HepG2 (cell line): Measurements from ENCODE around the gene ATP13A3.

Experiments
- ESRRA ChIP-seq: sonication (generic); formaldehyde crosslinking; IDR thresholded peaks from 2 replicates; pipeline ENCODE4 v1.5.1; 2020; ENCODE audit warnings: mild to moderate bottlenecking, low read depth, missing genetic modification reagents
- KLF16 ChIP-seq, 2 experiments: sonication (generic) in 1 of 2; formaldehyde crosslinking in 1 of 2; IDR thresholded peaks; 2 replicates each; pipeline versions ENCODE4 v1.6.1 to v1.8.0; 2016 to 2023; ENCODE audit warnings: missing genetic modification reagents in 2 of 2, missing compliant biosample characterization in 1 of 2
- TCF7L2 ChIP-seq: IDR thresholded peaks from 2 replicates; pipeline ENCODE4 v1.6.1; 2011; ENCODE audit warnings: mild to moderate bottlenecking, low read depth, low read length, moderate library complexity
- ZNF326 ChIP-seq: sonication (generic); formaldehyde crosslinking; IDR thresholded peaks from 2 replicates; pipeline ENCODE4 v1.4.0; 2020; ENCODE audit warnings: missing genetic modification reagents, borderline replicate concordance
- ZNF350 ChIP-seq: sonication (generic); formaldehyde crosslinking; IDR thresholded peaks from 2 replicates; pipeline ENCODE4 v1.4.0; 2020; ENCODE audit warnings: mild to moderate bottlenecking, low read depth, missing genetic modification reagents, borderline replicate concordance
- ZNF629 ChIP-seq: sonication (generic); formaldehyde crosslinking; conservative IDR thresholded peaks from 2 replicates; pipeline ENCODE4 v1.5.0; 2020; ENCODE audit warnings: missing genetic modification reagents
- ZNF766 ChIP-seq: sonication (generic); formaldehyde crosslinking; IDR thresholded peaks from 2 replicates; pipeline ENCODE4 v1.5.0; 2020; ENCODE audit warnings: missing genetic modification reagents, borderline replicate concordance
- TF ChIP-seq, protein P1 (sequence below): sonication (generic); formaldehyde crosslinking; IDR thresholded peaks from 2 replicates; pipeline ENCODE4 v1.4.0; 2020; ENCODE audit warnings: missing genetic modification reagents
- TF ChIP-seq, protein P2 (sequence below): sonication (generic); formaldehyde crosslinking; IDR thresholded peaks from 2 replicates; pipeline ENCODE4 v1.4.0; 2020; ENCODE audit warnings: missing genetic modification reagents
- TF ChIP-seq, protein P3 (sequence below): sonication (generic); formaldehyde crosslinking; IDR thresholded peaks from 2 replicates; pipeline ENCODE4 v1.5.0; 2020; ENCODE audit warnings: mild to moderate bottlenecking, missing genetic modification reagents, moderate library complexity
- TF ChIP-seq, protein P4 (sequence below), 2 experiments: sonication (generic) in 1 of 2; formaldehyde crosslinking in 1 of 2; IDR thresholded peaks; 2 replicates each; pipeline versions ENCODE4 v1.5.1 to v1.6.1; 2011 to 2020; ENCODE audit warnings: borderline replicate concordance in 1 of 2, low read depth in 1 of 2, low read length in 1 of 2, mild to moderate bottlenecking in 1 of 2, missing genetic modification reagents in 1 of 2, moderate library complexity in 1 of 2

DNA sequence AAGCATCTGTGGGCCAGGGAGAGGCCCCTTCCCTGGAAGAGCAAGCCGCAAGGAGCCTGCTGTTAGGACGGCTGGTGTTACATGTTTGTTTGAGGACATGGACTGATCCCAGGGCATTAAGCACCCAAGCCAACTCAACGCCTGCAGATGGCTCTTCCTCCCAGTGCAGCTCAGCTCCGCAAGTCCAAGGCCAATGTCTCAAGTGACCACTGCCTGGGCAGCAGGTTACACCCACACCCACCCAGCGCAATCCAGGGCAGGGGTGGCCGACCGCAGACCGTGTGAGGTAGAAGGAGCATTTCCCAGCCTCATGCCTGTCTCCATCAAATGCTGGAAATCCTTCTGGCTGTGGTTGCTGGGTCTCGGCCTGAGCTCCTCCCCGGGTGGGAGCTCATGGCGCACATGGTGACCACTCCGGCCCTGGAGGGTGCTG lies 102.2 kb downstream of the ATP13A3 start:
- TF ChIP-seq ESRRA (CRISPR knock-in tag), result no peak
- TF ChIP-seq, protein P1, sequence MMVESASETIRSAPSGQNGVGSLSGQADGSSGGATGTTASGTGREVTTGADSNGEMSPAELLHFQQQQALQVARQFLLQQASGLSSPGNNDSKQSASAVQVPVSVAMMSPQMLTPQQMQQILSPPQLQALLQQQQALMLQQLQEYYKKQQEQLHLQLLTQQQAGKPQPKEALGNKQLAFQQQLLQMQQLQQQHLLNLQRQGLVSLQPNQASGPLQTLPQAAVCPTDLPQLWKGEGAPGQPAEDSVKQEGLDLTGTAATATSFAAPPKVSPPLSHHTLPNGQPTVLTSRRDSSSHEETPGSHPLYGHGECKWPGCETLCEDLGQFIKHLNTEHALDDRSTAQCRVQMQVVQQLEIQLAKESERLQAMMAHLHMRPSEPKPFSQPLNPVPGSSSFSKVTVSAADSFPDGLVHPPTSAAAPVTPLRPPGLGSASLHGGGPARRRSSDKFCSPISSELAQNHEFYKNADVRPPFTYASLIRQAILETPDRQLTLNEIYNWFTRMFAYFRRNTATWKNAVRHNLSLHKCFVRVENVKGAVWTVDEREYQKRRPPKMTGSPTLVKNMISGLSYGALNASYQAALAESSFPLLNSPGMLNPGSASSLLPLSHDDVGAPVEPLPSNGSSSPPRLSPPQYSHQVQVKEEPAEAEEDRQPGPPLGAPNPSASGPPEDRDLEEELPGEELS, result no peak
- TF ChIP-seq TCF7L2, result no peak
- TF ChIP-seq ZNF326 (CRISPR knock-in tag), result no peak
- no peak for TF ChIP-seq ZNF629 (CRISPR knock-in tag)
- TF ChIP-seq, protein P2, sequence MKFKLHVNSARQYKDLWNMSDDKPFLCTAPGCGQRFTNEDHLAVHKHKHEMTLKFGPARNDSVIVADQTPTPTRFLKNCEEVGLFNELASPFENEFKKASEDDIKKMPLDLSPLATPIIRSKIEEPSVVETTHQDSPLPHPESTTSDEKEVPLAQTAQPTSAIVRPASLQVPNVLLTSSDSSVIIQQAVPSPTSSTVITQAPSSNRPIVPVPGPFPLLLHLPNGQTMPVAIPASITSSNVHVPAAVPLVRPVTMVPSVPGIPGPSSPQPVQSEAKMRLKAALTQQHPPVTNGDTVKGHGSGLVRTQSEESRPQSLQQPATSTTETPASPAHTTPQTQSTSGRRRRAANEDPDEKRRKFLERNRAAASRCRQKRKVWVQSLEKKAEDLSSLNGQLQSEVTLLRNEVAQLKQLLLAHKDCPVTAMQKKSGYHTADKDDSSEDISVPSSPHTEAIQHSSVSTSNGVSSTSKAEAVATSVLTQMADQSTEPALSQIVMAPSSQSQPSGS (CRISPR knock-in tag), result no peak
- TF ChIP-seq ZNF766 (CRISPR knock-in tag), result no peak
- TF ChIP-seq, protein P3, sequence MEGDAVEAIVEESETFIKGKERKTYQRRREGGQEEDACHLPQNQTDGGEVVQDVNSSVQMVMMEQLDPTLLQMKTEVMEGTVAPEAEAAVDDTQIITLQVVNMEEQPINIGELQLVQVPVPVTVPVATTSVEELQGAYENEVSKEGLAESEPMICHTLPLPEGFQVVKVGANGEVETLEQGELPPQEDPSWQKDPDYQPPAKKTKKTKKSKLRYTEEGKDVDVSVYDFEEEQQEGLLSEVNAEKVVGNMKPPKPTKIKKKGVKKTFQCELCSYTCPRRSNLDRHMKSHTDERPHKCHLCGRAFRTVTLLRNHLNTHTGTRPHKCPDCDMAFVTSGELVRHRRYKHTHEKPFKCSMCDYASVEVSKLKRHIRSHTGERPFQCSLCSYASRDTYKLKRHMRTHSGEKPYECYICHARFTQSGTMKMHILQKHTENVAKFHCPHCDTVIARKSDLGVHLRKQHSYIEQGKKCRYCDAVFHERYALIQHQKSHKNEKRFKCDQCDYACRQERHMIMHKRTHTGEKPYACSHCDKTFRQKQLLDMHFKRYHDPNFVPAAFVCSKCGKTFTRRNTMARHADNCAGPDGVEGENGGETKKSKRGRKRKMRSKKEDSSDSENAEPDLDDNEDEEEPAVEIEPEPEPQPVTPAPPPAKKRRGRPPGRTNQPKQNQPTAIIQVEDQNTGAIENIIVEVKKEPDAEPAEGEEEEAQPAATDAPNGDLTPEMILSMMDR (CRISPR knock-in tag), result no peak
- TF ChIP-seq KLF16 (CRISPR knock-in tag; IDR thresholded peaks at IDR 0.05), result no peak
- TF ChIP-seq, protein P4, sequence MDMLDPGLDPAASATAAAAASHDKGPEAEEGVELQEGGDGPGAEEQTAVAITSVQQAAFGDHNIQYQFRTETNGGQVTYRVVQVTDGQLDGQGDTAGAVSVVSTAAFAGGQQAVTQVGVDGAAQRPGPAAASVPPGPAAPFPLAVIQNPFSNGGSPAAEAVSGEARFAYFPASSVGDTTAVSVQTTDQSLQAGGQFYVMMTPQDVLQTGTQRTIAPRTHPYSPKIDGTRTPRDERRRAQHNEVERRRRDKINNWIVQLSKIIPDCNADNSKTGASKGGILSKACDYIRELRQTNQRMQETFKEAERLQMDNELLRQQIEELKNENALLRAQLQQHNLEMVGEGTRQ (IDR thresholded peaks at IDR 0.05; ENCODE audit: low read depth, low read length), result no peak
- TF ChIP-seq, protein P4 (CRISPR knock-in tag; IDR thresholded peaks at IDR 0.05; ENCODE audit: borderline replicate concordance), result no peak
- TF ChIP-seq ZNF350, result no peak
